SK-N-SH (cell line): ENCODE measurements around the gene CPNE4.

ENCODE experiments used
- EP300 ChIP-seq, 2 experiments: IDR thresholded peaks; 2 replicates each; pipeline versions ENCODE4 v1.4.0 to v1.6.1; 2012; ENCODE audit warnings: borderline replicate concordance in 1 of 2, low read depth in 1 of 2, low read length in 1 of 2
- EZH2phosphoT487 ChIP-seq: fragments of 200-600 bp; sonication (generic); IDR thresholded peaks from 2 replicates; pipeline ENCODE4 v1.6.1; 2017; ENCODE audit warnings: low read depth, mixed run types, mild to moderate bottlenecking, antibody characterized with exemption, moderate library complexity, borderline replicate concordance
- FOXM1 ChIP-seq: IDR thresholded peaks from 2 replicates; pipeline ENCODE4 v1.4.0; 2012; ENCODE audit warnings: low read depth, mild to moderate bottlenecking
- GABPA ChIP-seq: IDR thresholded peaks from 2 replicates; pipeline ENCODE4 v1.4.0; 2012; ENCODE audit warnings: low read depth, mild to moderate bottlenecking
- MEF2A ChIP-seq: IDR thresholded peaks from 2 replicates; pipeline ENCODE4 v1.4.0; 2012; ENCODE audit warnings: low read depth, borderline replicate concordance
- POLR2AphosphoS5 ChIP-seq: IDR thresholded peaks from 2 replicates; pipeline ENCODE4 v1.6.1; 2012; ENCODE audit warnings: low read depth, low read length
- RAD21 ChIP-seq: IDR thresholded peaks from 2 replicates; pipeline ENCODE4 v1.6.1; 2012; ENCODE audit warnings: mild to moderate bottlenecking, low read length
- RXRA ChIP-seq: IDR thresholded peaks from 2 replicates; pipeline ENCODE4 v1.4.0; 2012; ENCODE audit warnings: low read depth, mild to moderate bottlenecking, borderline replicate concordance
- SIN3A ChIP-seq: IDR thresholded peaks from 2 replicates; pipeline ENCODE4 v1.6.1; 2012; ENCODE audit warnings: low read depth, mild to moderate bottlenecking, low read length, moderate library complexity, borderline replicate concordance
- TAF1 ChIP-seq: IDR thresholded peaks from 2 replicates; pipeline ENCODE4 v1.6.1; 2012; ENCODE audit warnings: low read depth, mild to moderate bottlenecking, low read length, moderate library complexity, borderline replicate concordance
- TCF12 ChIP-seq: IDR thresholded peaks from 2 replicates; pipeline ENCODE4 v1.4.0; 2012
- USF1 ChIP-seq: IDR thresholded peaks from 2 replicates; pipeline ENCODE4 v1.4.0; 2012; ENCODE audit warnings: low read depth, borderline replicate concordance
- YY1 ChIP-seq: IDR thresholded peaks from 2 replicates; pipeline ENCODE4 v1.4.0; 2012; ENCODE audit warnings: low read depth, mild to moderate bottlenecking
- TF ChIP-seq, protein P1 (sequence below): fragments of 200-600 bp; sonication (generic); IDR thresholded peaks from 2 replicates; pipeline ENCODE4 v1.6.1; 2017; ENCODE audit warnings: antibody characterized with exemption, mild to moderate bottlenecking, moderate library complexity

DNA sequence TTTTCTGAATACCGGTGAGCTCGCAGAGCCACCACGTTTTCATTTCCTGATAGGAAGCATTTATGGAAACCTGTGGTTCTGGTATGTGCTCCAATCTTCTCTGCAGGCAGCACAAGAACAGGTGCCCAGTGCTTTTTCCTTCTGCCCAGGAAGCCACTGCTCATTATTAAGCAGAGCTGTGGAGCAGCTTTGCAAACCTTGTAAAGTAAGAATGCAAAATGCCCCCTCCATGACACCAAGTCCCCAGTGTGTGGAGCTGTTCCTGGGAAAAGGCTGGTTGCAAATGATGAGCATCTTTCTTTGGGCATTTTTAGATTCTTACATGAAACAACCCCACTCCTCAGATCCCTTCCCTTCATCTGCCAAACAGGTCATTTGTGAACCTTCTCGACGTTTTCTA is 466.4 kb downstream of the CPNE4 start:
- TF ChIP-seq TAF1: no peak
- no peak for TF ChIP-seq EP300 (IDR thresholded peaks at IDR 0.05; ENCODE audit: borderline replicate concordance in 1 of 2, low read depth in 1 of 2, low read length in 1 of 2)
- TF ChIP-seq, protein P1, sequence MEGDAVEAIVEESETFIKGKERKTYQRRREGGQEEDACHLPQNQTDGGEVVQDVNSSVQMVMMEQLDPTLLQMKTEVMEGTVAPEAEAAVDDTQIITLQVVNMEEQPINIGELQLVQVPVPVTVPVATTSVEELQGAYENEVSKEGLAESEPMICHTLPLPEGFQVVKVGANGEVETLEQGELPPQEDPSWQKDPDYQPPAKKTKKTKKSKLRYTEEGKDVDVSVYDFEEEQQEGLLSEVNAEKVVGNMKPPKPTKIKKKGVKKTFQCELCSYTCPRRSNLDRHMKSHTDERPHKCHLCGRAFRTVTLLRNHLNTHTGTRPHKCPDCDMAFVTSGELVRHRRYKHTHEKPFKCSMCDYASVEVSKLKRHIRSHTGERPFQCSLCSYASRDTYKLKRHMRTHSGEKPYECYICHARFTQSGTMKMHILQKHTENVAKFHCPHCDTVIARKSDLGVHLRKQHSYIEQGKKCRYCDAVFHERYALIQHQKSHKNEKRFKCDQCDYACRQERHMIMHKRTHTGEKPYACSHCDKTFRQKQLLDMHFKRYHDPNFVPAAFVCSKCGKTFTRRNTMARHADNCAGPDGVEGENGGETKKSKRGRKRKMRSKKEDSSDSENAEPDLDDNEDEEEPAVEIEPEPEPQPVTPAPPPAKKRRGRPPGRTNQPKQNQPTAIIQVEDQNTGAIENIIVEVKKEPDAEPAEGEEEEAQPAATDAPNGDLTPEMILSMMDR: no peak
- TF ChIP-seq GABPA: no peak
- no peak for TF ChIP-seq RAD21
- no peak for TF ChIP-seq SIN3A
- TF ChIP-seq FOXM1: no peak
- no peak for TF ChIP-seq TCF12
- no peak for TF ChIP-seq YY1
- TF ChIP-seq RXRA: no peak
- TF ChIP-seq POLR2AphosphoS5: no peak
- no peak for TF ChIP-seq USF1
- no peak for TF ChIP-seq MEF2A
- no peak for TF ChIP-seq EZH2phosphoT487
